ENCODE data around the gene LSM14B. TPM values are rescaled to one million over a fixed set of nuclear protein-coding genes. Genes with fewer than 3 reads are reported as not detected.

Gene LSM14B
- total RNA-seq, 2 donors from 2014 or later = 25.1 to 29.8 TPM

DNA sequence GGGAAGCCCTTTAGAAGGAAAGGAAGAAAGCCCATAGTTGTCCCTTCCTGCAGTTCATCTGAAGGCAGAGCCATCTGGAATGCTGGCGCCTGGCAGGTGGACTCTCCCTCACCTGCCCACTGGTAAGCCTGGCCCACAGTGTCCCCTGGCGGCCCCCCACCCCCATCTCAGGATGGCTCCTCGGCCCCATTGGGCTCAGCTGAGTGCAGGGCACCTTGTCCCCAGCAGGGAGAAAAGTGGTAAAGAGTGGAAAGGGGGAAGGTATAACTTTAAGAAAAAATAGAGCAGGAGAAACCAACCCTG is 33.9 kb downstream of the LSM14B start:
- Mint-ChIP-seq H3K27ac (no peak overlapping the region), H3K9me3 (no peaks in the 10 kb centered on the region), H3K4me1 (peaks cover 23% of the 10 kb centered on the region), H3K27me3 (no peaks in the 10 kb centered on the region), H3K36me3 (ENCODE audit: low read depth) (peaks cover 50% of the 10 kb centered on the region), H3K4me3 (no peak overlapping the region)
- no peak for ATAC-seq (replicated peaks)

DNA sequence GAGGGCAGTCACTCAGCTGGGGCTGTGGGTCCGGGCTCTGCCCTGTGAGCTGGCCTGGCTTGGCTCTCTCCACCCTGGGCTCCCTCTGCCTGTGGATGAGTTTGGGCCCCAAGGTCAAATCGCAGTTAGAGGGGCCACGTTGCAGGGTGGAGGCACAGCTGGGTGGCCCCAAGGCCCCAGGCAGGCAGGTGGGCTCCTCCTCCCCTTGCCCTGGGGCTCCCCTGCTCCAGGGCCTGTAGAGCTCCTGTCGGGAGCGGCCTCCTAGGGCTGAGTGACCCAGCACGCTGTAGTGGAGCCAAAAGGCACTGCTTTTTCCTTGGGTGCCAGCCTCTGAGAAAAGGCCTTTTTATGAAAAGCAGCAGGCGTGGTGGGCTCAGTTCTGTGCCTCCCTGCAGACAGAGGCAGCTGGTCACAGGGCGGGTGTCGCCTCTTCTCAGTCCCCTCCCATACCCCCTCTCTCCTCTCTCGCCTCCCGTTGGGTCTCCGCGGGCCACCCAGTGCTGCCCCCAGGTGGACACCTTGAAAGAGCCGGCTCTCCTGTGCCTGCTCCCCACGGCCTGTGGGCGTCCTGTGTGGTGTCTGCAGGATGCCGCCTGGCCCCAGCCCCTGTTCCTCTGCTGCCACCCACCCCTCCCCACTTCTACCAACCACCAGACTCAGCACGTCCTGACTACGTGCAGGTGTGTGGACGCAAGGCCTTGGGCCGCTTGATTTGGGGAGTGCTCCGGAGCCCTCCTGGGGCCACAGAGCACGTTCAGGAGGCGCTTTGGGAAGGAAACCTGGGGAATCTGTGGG is 34.5 kb downstream of the LSM14B start:
- peak; percentile 54 for ATAC-seq (replicated peaks)
- Mint-ChIP-seq H3K36me3 (ENCODE audit: low read depth) (peaks cover 56% of the 10 kb centered on the region), H3K9me3 (no peaks in the 10 kb centered on the region)

DNA sequence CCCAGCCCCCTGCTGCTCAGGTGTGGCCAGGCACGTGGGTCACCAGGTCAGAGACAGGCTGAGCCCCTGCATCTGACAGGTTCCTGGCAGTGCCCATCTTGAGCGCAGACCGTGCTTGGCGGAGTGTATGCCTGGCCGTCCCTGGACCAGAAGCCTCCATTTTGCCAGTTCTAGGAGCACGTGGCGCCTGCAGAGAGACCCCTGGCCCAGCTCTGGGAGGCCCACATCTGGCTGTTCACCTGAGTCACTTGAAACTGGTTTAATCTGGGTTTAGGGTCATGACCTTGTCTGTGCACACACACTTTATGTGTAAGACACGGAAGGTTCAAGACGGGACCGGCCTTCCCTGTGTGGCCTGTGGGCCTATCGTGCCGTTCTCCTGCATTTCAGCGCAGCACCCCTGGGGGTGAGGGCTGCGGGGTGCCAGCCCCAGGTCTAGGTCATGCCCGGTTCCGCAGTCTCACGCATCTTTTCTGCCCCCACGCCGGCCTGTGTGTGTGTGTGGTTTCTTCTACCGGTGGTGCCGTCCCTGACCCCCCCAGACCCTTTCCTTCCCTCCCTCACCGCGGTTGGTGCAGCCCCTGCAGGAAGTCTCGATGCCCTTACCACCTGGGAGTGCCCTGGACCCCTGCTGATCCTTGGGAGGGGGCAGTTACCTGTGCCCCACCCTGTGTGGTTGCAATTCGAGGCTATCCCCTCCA is 35.3 kb downstream of the LSM14B start:
- H3K27ac Mint-ChIP-seq = no peak overlapping the region
- no peak overlapping the region for H3K4me3 Mint-ChIP-seq
- ATAC-seq (replicated peaks) = no peak
- no peaks in the 10 kb centered on the region for H3K9me3 Mint-ChIP-seq
- peaks cover 56% of the 10 kb centered on the region for H3K36me3 Mint-ChIP-seq (ENCODE audit: low read depth)
- H3K27me3 Mint-ChIP-seq = no peaks in the 10 kb centered on the region
- H3K4me1 Mint-ChIP-seq = peaks cover 23% of the 10 kb centered on the region

More for the DNA sequence above, 34.5 kb downstream of the LSM14B start:
- no peaks in the 10 kb centered on the region for H3K27me3 Mint-ChIP-seq
- H3K4me1 Mint-ChIP-seq = peaks cover 23% of the 10 kb centered on the region
- H3K4me3 Mint-ChIP-seq = no peak overlapping the region
- H3K27ac Mint-ChIP-seq = no peak overlapping the region

DNA sequence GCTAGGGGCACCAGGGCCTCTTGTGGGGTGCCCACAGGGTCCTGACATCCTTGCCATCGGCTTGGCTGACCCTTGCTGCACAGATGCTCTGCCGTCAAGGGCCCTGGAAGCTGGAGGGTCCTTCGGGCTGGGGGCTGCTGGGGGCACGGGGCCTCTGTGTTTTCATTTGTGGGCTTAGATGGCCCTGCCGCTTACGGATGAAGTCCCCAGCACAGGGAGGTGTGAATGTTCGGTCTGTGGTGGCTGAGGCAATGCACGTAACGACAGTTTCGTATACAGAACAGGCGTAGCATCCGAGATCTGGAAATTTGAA is 35.8 kb downstream of the LSM14B start:
- Mint-ChIP-seq H3K4me1 (peaks cover 23% of the 10 kb centered on the region), H3K27me3 (no peaks in the 10 kb centered on the region), H3K36me3 (ENCODE audit: low read depth) (peaks cover 52% of the 10 kb centered on the region), H3K9me3 (no peaks in the 10 kb centered on the region), H3K4me3 (no peak overlapping the region), H3K27ac (no peak overlapping the region)
- no peak for ATAC-seq (replicated peaks)

DNA sequence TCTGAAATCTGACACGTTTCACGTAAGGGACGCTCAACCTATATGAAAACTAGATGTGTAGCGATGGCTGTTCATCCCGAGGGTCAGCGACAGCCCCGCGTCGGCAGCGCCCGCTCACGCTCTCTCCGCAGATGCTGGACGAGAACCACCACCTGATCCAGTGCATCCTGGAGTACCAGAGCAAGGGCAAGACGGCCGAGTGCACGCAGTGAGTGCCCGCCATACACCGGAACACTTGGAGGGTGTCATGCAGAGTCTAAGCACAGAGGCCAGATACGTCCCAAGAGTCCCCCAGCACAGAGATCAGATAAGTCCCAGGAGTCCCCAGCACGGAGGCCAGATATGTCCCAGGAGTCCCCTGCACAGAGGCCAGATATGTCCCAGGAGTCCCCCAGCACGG is 36.3 kb downstream of the LSM14B start:
- H3K36me3 Mint-ChIP-seq (ENCODE audit: low read depth) = peaks cover 50% of the 10 kb centered on the region
- no peak overlapping the region for H3K27ac Mint-ChIP-seq
- H3K27me3 Mint-ChIP-seq = no peaks in the 10 kb centered on the region
- no peak for ATAC-seq (replicated peaks)
- peaks cover 23% of the 10 kb centered on the region for H3K4me1 Mint-ChIP-seq
- H3K4me3 Mint-ChIP-seq = no peak overlapping the region
- no peaks in the 10 kb centered on the region for H3K9me3 Mint-ChIP-seq

DNA sequence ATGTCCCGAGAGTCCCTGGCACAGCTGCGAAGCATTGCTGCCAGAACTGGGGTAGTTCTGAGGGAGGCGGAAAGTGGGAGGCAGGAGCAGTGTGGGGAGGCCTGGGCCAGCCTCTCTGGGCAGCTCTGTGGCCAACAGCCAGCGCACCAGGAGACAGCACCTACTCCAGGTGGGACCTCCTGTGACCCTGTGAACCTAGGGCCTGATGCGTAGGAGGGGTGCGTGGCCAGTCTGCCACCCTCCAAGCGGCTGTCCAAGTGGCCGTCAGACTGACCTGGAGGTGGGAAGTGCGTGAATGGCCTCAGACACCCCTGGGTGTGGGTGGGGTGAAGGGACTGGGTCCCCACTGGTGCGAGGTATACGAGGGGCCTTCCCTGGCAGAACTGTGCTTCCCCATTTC is 36.8 kb downstream of the LSM14B start:
- Mint-ChIP-seq H3K9me3 (no peaks in the 10 kb centered on the region), H3K4me1 (peaks cover 17% of the 10 kb centered on the region), H3K27ac (no peak overlapping the region), H3K36me3 (ENCODE audit: low read depth) (peaks cover 50% of the 10 kb centered on the region), H3K27me3 (no peaks in the 10 kb centered on the region), H3K4me3 (no peak overlapping the region)
- no peak for ATAC-seq (replicated peaks)

DNA sequence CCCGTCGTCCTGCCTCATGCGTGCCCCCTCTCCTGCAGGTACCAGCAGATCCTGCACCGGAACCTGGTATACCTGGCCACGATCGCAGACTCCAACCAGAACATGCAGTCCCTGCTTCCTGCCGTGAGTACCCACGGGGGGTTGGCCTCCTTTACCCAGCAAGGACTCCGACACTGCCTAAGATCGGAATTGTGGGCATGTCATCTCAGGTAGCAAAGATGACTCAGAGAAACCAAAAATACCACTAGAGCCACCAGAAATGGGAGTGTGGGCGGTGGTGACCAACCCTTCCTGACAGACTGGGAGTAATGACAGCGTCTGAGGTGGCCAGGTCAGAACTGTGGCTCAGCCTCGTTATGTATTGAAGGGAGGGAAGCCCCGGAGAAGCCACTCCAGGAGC is 37.6 kb downstream of the LSM14B start:
- peaks cover 50% of the 10 kb centered on the region for H3K36me3 Mint-ChIP-seq (ENCODE audit: low read depth)
- peaks cover 13% of the 10 kb centered on the region for H3K4me1 Mint-ChIP-seq
- H3K27ac Mint-ChIP-seq = peak overlapping the region; percentile 16
- H3K4me3 Mint-ChIP-seq = peak overlapping the region; percentile 49
- peak; percentile 95 for ATAC-seq (replicated peaks)
- no peaks in the 10 kb centered on the region for H3K9me3 Mint-ChIP-seq
- H3K27me3 Mint-ChIP-seq = no peaks in the 10 kb centered on the region

DNA sequence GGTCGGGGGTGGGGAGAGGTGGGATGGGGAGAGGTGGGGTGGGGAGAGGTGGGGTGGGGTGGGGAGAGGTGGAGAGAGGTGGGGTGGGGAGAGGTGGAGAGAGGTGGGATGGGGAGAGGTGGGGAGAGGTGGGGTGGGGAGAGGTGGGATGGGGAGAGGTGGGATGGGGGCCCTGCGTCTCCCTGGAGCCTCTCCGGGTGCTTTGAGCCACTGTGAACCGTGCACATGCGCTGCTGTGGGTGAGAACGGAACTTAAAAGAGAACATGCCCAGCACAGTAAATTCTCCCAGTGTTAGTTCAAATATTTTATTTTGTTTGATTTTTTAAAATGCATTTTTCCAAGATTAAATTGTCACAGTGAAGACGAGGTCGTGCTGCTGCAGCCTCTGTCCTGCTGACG is 38.0 kb downstream of the LSM14B start:
- Mint-ChIP-seq H3K27me3 (no peaks in the 10 kb centered on the region), H3K27ac (peak overlapping the region; percentile 16)

DNA sequence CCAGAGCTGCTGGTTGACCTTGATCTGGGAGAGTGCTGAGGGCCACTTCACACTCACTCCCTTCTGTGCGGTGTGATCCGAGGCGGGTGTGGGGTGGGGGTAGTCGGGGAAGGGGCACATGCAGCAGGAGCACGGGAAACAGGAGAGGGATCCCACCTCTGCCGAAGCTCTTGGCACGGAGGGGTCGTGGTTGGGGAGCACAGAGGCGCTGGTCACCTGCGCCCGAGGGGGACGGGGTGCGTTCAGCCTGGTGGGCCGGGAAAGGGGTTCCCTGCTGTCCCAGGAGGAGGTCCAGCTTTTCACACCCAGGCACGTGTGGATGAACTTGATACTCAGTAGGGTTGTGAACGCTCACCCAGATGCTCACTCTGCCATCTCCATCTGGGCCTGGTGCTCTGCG is 38.6 kb downstream of the LSM14B start:
- Mint-ChIP-seq H3K4me1 (peaks cover 8% of the 10 kb centered on the region), H3K27ac (no peak overlapping the region), H3K9me3 (no peaks in the 10 kb centered on the region), H3K27me3 (no peaks in the 10 kb centered on the region), H3K36me3 (ENCODE audit: low read depth) (peaks cover 50% of the 10 kb centered on the region), H3K4me3 (no peak overlapping the region)
- ATAC-seq (replicated peaks) = no peak

More for the DNA sequence above, 38.0 kb downstream of the LSM14B start:
- H3K4me3 Mint-ChIP-seq = peak overlapping the region; percentile 49
- H3K4me1 Mint-ChIP-seq = peaks cover 13% of the 10 kb centered on the region
- H3K36me3 Mint-ChIP-seq (ENCODE audit: low read depth) = peaks cover 50% of the 10 kb centered on the region
- no peak for ATAC-seq (replicated peaks)
- no peaks in the 10 kb centered on the region for H3K9me3 Mint-ChIP-seq

DNA sequence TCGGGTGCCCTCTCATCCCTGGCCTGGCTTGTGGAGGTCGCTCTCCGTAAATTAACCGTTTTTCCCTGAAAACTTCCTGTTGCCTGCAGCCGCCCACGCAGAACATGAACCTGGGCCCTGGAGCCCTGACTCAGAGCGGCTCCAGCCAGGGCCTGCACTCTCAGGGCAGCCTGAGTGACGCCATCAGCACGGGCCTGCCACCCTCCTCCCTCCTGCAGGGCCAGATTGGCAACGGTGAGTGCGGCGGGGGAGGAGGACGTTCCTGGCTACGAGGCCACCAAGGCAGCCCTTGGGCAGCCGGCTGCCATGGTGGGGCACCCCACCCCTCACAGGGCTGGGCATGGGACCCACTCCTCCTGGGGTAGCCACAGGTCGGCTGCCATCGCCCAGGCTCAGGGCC is 39.1 kb downstream of the LSM14B start:
- H3K27ac Mint-ChIP-seq = no peak overlapping the region
- peaks cover 53% of the 10 kb centered on the region for H3K36me3 Mint-ChIP-seq (ENCODE audit: low read depth)
- ATAC-seq (replicated peaks) = no peak
- peaks cover 6% of the 10 kb centered on the region for H3K4me1 Mint-ChIP-seq
- H3K27me3 Mint-ChIP-seq = no peaks in the 10 kb centered on the region
- no peaks in the 10 kb centered on the region for H3K9me3 Mint-ChIP-seq
- no peak overlapping the region for H3K4me3 Mint-ChIP-seq

DNA sequence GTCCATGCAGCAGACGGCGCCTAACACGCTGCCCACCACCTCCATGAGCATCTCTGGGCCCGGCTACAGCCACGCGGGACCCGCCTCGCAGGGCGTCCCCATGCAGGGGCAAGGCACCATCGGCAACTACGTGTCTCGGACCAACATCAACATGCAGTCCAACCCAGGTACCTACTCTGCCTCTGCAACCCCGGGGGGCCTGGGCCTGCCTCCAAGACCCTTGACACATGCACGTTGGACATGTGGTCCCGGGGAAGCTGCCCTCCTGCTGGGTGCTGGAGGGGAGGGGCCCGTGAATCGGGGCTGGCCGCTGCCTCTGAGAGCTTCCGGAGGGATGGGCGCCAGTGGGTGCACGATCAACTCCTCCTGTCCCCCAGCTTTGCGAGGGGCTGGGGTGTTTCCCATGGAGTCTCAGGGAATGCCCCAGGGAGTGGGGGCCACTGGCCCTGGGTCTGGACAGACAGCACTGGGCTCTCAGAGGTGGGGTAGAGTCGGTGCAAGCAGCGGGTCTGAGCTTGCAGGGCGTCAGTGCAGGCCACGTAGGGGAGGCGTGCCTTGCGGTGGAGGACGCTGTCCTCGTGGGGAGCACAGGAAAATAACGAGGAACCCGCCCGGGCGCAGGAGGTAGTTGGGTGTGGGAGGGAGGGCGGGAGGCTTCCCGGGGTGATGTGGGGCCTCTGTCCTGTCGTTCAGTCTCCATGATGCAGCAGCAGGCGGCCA is 40.6 kb downstream of the LSM14B start:
- Mint-ChIP-seq H3K36me3 (ENCODE audit: low read depth) (peaks cover 56% of the 10 kb centered on the region), H3K9me3 (no peaks in the 10 kb centered on the region), H3K4me1 (peaks cover 6% of the 10 kb centered on the region), H3K4me3 (no peak overlapping the region), H3K27me3 (no peaks in the 10 kb centered on the region), H3K27ac (no peak overlapping the region)
- no peak for ATAC-seq (replicated peaks)

DNA sequence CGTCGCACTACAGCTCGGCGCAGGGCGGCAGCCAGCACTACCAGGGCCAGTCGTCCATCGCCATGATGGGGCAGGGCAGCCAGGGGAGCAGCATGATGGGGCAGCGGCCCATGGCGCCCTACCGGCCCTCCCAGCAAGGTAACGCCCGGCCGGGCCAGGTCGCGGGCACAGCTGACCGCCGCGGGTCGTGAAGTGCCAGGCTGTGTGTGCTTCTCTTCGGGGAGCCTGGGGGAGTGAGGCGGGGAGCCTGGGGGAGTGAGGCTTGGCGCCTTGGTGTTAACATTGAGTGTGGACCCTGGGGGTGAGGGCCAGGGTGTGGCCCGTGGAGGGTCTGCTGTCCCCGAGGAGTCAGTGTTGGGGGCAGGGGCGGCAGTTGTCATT is 41.2 kb downstream of the LSM14B start:
- H3K36me3 Mint-ChIP-seq (ENCODE audit: low read depth) = peaks cover 61% of the 10 kb centered on the region
- no peak overlapping the region for H3K4me3 Mint-ChIP-seq
- peaks cover 6% of the 10 kb centered on the region for H3K4me1 Mint-ChIP-seq
- ATAC-seq (replicated peaks) = no peak
- H3K27ac Mint-ChIP-seq = no peak overlapping the region
- H3K9me3 Mint-ChIP-seq = no peaks in the 10 kb centered on the region
- H3K27me3 Mint-ChIP-seq = no peaks in the 10 kb centered on the region

DNA sequence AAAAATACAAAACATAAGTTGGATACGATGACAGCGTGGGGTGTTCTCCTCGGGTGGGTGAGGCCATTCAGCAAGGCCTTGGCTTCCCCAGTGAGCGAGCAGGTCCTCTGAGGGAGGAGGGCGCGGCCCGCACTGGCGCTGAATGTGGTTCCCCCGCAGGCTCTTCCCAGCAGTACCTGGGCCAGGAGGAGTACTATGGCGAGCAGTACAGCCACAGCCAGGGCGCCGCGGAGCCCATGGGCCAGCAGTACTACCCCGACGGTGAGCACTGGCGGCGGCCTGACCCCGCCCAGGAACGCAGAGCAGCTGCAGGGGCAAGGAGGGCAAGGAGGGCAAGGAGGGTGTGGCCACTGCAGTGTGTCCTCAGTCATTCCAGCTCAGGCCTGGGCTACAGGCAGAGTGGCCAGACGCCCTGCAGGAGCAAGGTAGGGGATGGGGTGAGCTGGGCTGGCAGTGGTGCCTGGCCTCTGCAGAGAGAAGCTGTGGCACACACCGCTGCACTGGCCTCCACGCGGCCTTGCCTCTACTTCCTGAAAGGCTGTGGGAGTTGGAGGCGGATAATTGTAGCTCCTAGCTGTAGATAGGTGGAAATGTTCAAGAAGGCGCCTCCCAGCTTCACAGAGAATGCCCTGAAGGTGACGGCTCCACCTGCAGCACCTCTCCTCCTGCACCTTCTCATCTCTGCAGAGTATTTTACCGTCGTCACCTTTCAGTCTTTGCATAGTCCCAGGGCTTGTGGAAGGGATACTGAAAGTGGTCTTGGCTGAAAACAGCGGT is 41.9 kb downstream of the LSM14B start:
- H3K4me1 Mint-ChIP-seq = peaks cover 6% of the 10 kb centered on the region
- no peak for ATAC-seq (replicated peaks)
- no peaks in the 10 kb centered on the region for H3K27me3 Mint-ChIP-seq
- no peaks in the 10 kb centered on the region for H3K9me3 Mint-ChIP-seq
- no peak overlapping the region for H3K27ac Mint-ChIP-seq
- H3K4me3 Mint-ChIP-seq = no peak overlapping the region
- peaks cover 61% of the 10 kb centered on the region for H3K36me3 Mint-ChIP-seq (ENCODE audit: low read depth)

DNA sequence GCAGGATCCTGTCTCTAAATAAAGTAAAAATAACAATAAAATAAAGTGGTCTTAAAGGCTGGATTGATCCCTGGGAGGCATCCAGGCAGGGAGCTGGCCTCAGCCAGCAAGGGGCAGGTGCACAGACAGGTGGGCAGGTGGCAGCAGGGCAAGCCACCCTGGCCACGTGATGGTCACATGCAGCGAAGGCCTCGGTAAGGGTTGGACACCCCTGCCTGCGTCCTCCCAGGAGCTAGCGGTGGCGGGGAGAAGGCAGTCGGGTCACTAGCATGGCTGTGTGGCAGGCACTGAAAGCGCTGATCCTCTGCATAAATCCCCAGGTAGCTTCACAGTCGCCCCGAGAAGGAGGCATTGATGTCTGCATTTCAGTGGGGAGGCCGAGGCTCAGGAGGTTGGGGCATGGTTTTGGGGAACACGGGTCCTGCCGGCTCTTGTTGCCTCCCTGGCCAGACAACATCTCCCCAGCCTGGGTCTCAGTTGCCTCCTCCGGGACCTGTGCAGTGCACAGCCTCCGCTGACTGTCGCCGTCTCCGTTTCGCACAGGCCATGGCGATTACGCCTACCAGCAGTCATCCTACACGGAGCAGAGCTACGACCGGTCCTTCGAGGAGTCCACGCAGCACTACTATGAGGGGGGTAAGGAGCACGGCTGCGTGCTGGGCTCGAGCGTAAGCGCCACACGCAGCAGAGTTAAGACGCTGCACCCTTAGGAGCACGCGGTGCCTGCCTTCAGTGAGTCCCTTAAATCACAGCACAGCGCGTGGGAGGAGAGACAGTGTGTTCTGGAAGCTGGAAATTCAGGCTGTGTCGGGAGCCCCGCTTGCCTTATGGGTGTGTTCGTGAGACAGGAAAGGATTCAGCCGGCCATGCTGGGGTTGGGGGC is 42.8 kb downstream of the LSM14B start:
- Mint-ChIP-seq H3K36me3 (ENCODE audit: low read depth) (peaks cover 55% of the 10 kb centered on the region), H3K4me1 (no peaks in the 10 kb centered on the region), H3K27ac (no peak overlapping the region), H3K4me3 (no peak overlapping the region), H3K27me3 (no peaks in the 10 kb centered on the region), H3K9me3 (no peaks in the 10 kb centered on the region)
- no peak for ATAC-seq (replicated peaks)

Data from activated T-helper 17 cell treated with anti-CD3 and anti-CD28 coated beads, Interleukin-2, amount 50 U/mL, for 72 hours (primary cell).